Esophagus squamous epithelium (tissue), 4 donors: ENCODE data around the gene NFIB.

Experiments
- POLR2A ChIP-seq, 4 donors: fragments of 450-650 bp; IDR thresholded peaks; one replicate each; pipeline ENCODE4 v1.6.1; 2017; ENCODE audit warnings: antibody characterized with exemption in 4 of 4, mild to moderate bottlenecking in 4 of 4, moderate library complexity in 3 of 4
- TF ChIP-seq, protein P1 (sequence below), 6 experiments: fragments of 450-650 bp in 4 of 6; fragments of 200-600 bp in 2 of 6; sonication (generic) in 2 of 6; IDR thresholded peaks; one replicate each; pipeline ENCODE4 v1.5.1; 2016 to 2019; ENCODE audit warnings: antibody characterized with exemption in 6 of 6, mild to moderate bottlenecking in 4 of 6, moderate library complexity in 4 of 6

DNA sequence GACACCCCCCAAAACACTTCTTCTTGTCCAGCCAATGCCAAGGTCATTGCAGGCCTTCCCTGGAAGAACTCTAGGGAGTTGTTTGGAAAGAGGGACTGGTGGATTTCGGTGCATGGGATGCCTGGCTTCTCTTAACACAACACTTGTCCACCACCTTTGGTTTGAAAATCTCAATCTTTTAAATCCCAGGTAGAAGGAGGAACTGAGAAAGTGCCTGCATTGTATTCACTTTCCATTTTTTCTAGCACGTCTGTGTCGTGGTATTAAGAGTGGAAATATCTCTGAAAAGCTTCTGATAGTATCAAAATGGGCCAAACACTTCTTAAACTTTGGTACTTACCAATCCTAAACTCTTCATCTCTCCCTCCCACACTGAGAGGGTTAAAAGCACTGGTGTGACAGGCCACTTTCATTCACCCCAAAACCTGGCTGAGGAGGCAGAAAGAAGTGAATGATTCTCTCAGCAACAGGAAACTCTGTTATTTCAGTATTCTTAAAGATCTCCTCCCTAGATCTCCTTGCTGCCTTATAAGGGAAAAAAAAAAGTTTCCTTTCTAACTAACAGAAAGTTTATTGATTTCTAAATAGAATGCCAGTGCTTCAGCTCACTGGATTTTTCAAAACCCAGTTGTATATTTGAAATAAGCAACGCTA lies 3.9 kb upstream of the NFIB start:
- TF ChIP-seq, protein P1, sequence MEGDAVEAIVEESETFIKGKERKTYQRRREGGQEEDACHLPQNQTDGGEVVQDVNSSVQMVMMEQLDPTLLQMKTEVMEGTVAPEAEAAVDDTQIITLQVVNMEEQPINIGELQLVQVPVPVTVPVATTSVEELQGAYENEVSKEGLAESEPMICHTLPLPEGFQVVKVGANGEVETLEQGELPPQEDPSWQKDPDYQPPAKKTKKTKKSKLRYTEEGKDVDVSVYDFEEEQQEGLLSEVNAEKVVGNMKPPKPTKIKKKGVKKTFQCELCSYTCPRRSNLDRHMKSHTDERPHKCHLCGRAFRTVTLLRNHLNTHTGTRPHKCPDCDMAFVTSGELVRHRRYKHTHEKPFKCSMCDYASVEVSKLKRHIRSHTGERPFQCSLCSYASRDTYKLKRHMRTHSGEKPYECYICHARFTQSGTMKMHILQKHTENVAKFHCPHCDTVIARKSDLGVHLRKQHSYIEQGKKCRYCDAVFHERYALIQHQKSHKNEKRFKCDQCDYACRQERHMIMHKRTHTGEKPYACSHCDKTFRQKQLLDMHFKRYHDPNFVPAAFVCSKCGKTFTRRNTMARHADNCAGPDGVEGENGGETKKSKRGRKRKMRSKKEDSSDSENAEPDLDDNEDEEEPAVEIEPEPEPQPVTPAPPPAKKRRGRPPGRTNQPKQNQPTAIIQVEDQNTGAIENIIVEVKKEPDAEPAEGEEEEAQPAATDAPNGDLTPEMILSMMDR (IDR thresholded peaks at IDR 0.05), result no peak
- TF ChIP-seq POLR2A (IDR thresholded peaks at IDR 0.05), result no peak
